GM21619 (cell line): ENCODE data around the gene RUSC2.
"Not testable (repeated sequence)": the region's sequence is repeated elsewhere in the genome, so short reads cannot be mapped to it uniquely, and the experiment has no call there.

ENCODE experiments used
- ATAC-seq: cut with Tn5 transposase; IDR thresholded peaks from one replicate; pipeline ENCODE4 v1.9.1; 2021; ENCODE audit not compliant: unreplicated experiment

The RUSC2 gene, protein sequence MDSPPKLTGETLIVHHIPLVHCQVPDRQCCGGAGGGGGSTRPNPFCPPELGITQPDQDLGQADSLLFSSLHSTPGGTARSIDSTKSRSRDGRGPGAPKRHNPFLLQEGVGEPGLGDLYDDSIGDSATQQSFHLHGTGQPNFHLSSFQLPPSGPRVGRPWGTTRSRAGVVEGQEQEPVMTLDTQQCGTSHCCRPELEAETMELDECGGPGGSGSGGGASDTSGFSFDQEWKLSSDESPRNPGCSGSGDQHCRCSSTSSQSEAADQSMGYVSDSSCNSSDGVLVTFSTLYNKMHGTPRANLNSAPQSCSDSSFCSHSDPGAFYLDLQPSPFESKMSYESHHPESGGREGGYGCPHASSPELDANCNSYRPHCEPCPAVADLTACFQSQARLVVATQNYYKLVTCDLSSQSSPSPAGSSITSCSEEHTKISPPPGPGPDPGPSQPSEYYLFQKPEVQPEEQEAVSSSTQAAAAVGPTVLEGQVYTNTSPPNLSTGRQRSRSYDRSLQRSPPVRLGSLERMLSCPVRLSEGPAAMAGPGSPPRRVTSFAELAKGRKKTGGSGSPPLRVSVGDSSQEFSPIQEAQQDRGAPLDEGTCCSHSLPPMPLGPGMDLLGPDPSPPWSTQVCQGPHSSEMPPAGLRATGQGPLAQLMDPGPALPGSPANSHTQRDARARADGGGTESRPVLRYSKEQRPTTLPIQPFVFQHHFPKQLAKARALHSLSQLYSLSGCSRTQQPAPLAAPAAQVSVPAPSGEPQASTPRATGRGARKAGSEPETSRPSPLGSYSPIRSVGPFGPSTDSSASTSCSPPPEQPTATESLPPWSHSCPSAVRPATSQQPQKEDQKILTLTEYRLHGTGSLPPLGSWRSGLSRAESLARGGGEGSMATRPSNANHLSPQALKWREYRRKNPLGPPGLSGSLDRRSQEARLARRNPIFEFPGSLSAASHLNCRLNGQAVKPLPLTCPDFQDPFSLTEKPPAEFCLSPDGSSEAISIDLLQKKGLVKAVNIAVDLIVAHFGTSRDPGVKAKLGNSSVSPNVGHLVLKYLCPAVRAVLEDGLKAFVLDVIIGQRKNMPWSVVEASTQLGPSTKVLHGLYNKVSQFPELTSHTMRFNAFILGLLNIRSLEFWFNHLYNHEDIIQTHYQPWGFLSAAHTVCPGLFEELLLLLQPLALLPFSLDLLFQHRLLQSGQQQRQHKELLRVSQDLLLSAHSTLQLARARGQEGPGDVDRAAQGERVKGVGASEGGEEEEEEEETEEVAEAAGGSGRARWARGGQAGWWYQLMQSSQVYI (N-terminal part only)

DNA sequence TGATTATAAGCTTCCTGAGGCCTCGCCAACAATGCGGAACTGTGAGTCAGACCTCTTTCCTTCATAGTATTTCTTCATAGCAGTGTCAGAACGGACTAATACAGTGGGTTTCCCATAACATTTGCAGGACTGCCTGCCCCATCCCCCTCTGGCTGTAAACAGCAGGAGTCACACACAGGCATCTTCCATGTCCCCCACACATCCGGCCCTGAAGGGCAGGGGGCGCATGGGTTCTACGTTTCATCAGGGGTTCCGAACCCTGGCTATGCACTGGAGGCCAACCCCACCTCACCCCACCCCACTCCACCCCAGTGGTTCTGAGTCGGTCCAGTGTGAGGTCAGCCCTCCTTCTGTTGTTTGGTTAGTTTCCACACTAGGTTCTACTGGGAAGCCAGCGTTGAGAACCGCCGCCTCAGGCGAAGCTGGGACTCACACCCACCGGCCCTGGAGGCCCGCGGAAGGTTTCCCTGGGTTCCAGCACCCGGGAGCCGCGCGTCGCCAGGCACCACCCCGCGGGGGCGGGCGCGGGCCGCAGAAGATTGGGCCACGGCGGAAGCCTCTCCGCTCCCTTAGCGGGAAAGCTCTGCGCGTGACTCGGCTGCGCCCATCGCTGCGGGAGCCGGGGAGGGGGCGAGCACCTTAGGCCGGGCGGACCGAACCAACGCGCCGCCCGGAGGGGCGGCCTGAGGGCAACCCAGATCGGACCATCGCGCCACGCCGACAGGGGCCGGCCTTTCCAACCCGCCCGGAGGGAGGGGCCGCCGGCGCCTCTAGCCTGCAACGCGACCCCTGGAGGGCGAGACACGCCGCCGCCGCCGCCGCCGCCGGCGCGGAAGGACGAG, at the start of gene RUSC2:
RUSC2 (plus strand) TSS at position 799 of the 842 bp plus-strand sequence. CDS start 56,411 bp downstream, outside the sequence.
- no peak for ATAC-seq

GRCh38 chr9:35446012-35446411, 43.9 kb upstream of the RUSC2 start:
- ATAC-seq = no peak

DNA sequence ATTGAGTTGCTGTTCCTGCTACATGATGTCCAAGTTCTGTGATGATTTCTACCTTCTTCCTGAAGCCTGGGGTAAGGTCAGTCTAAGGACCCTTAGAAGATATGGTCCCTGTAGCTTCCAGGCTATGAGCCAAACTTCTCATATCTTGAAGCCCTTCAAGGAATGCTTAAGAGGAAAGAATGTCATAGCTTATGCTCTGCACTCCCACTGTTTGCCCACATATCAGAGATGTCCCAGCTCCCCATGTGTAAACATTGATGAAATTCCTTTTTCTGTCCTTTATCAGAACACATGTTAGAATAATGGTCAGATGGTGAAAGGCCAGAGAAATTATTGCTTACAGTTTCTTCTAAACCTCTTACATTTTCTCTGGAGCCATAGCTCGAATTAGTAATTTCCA, 41.4 kb upstream of the RUSC2 start:
- ATAC-seq = no peak

- no peak for ATAC-seq
Measured at GRCh38 chr9:35452481-35452880, 37.4 kb upstream of the RUSC2 start.

- ATAC-seq = no peak
Measured at GRCh38 chr9:35453786-35454185, 36.1 kb upstream of the RUSC2 start.

DNA sequence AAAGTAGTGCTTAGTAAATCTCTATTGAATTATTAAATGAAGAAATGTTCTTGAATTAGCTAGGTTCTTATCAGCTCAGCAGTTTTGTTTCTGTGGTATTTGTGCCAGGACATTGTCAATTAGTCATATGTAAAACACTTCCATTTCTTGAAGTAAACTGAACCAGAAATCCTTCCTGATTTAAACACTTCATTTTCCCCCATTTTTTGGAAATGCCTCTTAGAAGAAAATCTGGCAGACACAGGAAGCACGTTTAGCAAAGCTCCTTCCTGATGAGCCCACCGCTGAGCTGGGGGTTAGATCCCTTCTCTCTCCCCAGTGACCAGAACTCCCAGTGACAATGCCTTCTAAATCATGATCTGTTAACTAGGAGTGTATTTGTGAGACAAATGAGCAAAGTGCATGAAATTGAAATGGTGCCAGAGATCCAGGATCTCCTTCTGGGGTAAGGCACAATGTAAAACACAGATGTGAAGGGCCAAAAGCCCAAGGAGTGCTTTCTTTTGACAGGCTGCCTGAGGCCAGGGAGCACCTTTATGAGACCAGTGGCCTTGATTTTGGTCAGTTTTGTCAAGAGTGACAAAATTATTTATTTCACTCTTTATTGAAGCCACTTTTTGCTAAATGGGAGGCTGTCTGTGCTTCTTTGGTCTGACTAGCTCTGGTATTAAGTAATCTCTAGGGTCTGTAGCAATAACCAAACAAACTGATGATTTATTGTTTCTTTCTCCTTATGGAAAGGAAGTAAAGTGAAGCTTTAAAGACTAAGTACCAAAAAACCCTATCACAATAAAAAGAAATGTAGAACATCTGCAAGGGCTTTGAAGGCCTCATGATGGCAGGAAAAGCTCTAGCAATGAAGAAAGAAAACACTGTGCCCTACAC, 25.5 kb upstream of the RUSC2 start:
- ATAC-seq = no peak

GRCh38 chr9:35470340-35470739, 19.6 kb upstream of the RUSC2 start:
- ATAC-seq = no peak

GRCh38 chr9:35470894-35471293, 19.0 kb upstream of the RUSC2 start:
- ATAC-seq = no peak

- no peak for ATAC-seq
Measured at GRCh38 chr9:35476596-35476995, 13.3 kb upstream of the RUSC2 start.

GRCh38 chr9:35477211-35477855, 12.6 kb upstream of the RUSC2 start:
- ATAC-seq = not testable (repeated sequence)

GRCh38 chr9:35478871-35479270, 11.0 kb upstream of the RUSC2 start:
- ATAC-seq = no peak

- no peak for ATAC-seq
Measured at GRCh38 chr9:35481347-35481975, 8.4 kb upstream of the RUSC2 start.

DNA sequence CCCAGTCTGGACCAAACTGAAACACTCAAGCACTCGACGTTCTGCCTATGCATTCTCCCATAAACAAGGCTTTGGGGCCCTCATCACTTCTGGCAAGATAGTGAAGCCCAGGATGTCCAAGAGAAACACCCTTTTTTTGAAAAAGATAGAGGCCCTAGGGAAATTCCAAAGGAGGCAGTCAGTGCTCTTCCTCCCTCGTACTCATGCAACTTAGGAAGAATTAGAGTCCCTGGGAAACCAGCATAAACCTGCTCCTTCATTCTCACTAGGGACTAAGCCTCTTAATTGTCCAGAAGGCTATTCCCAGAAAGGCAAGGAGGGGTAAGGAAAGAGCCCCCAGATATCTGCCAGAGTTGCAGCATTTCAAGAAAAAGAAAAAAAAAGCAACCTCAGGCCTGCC, 7.8 kb upstream of the RUSC2 start:
- ATAC-seq = no peak

DNA sequence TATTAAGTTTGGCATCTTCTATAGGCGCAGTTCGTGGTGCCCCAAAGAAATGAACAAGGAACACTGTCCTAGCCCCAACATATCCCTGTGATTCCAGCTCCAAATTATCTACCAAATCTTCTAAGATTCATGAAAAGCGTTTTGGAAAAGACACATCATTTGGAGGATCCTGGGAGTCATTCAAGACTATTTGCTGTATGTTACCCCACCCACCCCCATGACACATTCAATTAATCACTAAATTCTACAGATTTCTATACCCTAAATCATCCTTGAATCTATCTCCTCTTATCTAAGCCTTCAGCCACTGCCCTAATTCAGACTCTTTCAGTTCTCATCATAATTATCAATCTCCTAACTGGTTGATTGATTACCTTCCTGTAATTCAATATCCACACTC, 5.5 kb upstream of the RUSC2 start:
- ATAC-seq = no peak

- ATAC-seq = no peak
Measured at GRCh38 chr9:35487081-35487480, 2.8 kb upstream of the RUSC2 start.

- ATAC-seq = no peak
Measured at GRCh38 chr9:35488021-35488420, 1.9 kb upstream of the RUSC2 start.

GRCh38 chr9:35488566-35489312, 1.2 kb upstream of the RUSC2 start:
- no peak for ATAC-seq
